ENCODE measurements around the gene CD82. TPM values are rescaled to one million over a fixed set of nuclear protein-coding genes. Genes with fewer than 3 reads are reported as not detected.
A peak's percentile ranks its signal among the peaks of the same experiment; 100 is the strongest.

Gene CD82
- total and polyA plus RNA-seq, 2 of the 8 experiments (the other 6 are each of a cell fraction or from before 2014, with no cell fraction given) = 7.9 to 10.3 TPM

DNA sequence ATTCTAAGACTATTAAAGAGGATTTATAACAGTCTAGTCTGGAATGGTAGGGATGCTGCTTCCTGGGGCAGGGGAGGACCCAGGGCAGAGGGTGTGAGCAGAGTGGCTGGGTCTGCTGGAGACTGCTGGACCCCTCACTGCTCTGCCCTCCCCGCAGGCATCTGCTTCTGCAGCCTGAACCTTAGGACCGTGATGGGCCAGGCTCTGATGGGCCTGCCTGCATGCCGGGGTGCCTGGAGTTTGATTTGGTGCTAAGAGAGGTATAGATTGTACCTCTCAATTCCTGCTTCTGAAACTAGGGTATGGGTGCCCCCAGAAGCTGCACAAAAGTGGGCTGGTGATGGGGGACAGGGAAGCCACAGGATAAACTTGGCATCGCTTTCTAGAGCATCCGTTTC is 54.9 kb downstream of the CD82 start:
- no peak overlapping the region for H2BK5ac ChIP-seq (ENCODE audit: low read depth, low read length)
- TF ChIP-seq SIX5 (IDR thresholded peaks at IDR 0.05; ENCODE audit: low read depth, low read length) (no peak), SAP30 (IDR thresholded peaks at IDR 0.05; ENCODE audit: insufficient read depth, insufficient replicate concordance, low read length) (no peak), CHD1 (IDR thresholded peaks at IDR 0.05; ENCODE audit: low read depth, low read length) (no peak), SIN3A (conservative IDR thresholded peaks at IDR 0.05 in 1 of 2, IDR thresholded peaks at IDR 0.05 in 1 of 2; ENCODE audit: low read depth in 1 of 2, low read length in 2 of 2) (no peak), SIRT6 (IDR thresholded peaks at IDR 0.05; ENCODE audit: low read length) (no peak), EGR1 (IDR thresholded peaks at IDR 0.05; ENCODE audit: borderline replicate concordance, low read depth, low read length) (no peak), RXRA (IDR thresholded peaks at IDR 0.05; ENCODE audit: insufficient read depth, low read depth, low read length) (no peak), HDAC2 (IDR thresholded peaks at IDR 0.05; ENCODE audit: borderline replicate concordance in 1 of 2, low read depth in 2 of 2, low read length in 2 of 2) (no peak), KDM1A (IDR thresholded peaks at IDR 0.05; ENCODE audit: borderline replicate concordance, low read length) (no peak), NANOG (IDR thresholded peaks at IDR 0.05; ENCODE audit: insufficient read depth, low read depth, low read length, poor library complexity, severe bottlenecking) (no peak)
- TF ChIP-seq, protein P1, sequence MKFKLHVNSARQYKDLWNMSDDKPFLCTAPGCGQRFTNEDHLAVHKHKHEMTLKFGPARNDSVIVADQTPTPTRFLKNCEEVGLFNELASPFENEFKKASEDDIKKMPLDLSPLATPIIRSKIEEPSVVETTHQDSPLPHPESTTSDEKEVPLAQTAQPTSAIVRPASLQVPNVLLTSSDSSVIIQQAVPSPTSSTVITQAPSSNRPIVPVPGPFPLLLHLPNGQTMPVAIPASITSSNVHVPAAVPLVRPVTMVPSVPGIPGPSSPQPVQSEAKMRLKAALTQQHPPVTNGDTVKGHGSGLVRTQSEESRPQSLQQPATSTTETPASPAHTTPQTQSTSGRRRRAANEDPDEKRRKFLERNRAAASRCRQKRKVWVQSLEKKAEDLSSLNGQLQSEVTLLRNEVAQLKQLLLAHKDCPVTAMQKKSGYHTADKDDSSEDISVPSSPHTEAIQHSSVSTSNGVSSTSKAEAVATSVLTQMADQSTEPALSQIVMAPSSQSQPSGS (IDR thresholded peaks at IDR 0.05; ENCODE audit: low read length) = no peak
- H4K20me1 ChIP-seq (replicated peaks in 1 of 2; ENCODE audit: control insufficient read depth in 1 of 2, insufficient read depth in 2 of 2, low read length in 2 of 2) = no peaks in the 10 kb centered on the region
- H3K27ac ChIP-seq (ENCODE audit: low read depth, low read length) = no peak overlapping the region
- no peak overlapping the region for H3K14ac ChIP-seq (ENCODE audit: insufficient read length)
- no peak overlapping the region for H3K4ac ChIP-seq (replicated peaks; ENCODE audit: insufficient read length, low read depth, low read length)
- FAIRE-seq (no peak), DNase-seq (ENCODE audit: low read depth in 1 of 2, low spot score in 2 of 2) (peak in 1 of 2 experiments; percentile 35)
- H2BK120ac ChIP-seq (replicated peaks; ENCODE audit: low read depth, low read length) = no peak overlapping the region
- no peaks in the 10 kb centered on the region for H3K9me3 ChIP-seq (ENCODE audit: insufficient read depth in 2 of 2, low read depth in 1 of 2, low read length in 1 of 2)
- H2BK15ac ChIP-seq (ENCODE audit: low read length) = no peak overlapping the region
- peaks cover 0 to 7% (median under 1%) of the 10 kb centered on the region in 4 experiments; a peak in 3 of 7 replicates for H3K4me1 ChIP-seq (replicated peaks in 1 of 4; ENCODE audit: control insufficient read depth in 3 of 4, insufficient read depth in 4 of 4, low read length in 3 of 4)
- H3K9ac ChIP-seq (replicated peaks in 1 of 4; ENCODE audit: extremely low read depth in 1 of 4, low read depth in 3 of 4, low read length in 3 of 4) = no peak overlapping the region
- ChIA-PET POLR2A (ENCODE audit: partially characterized antibody) (interaction anchor here (1.1 kb wide), 1 partner anchor 106 kb away, joined by 3 read pairs; no protein-coding TSS in a partner anchor), CTCF (ENCODE audit: partially characterized antibody) (interaction anchor here (0.5 to 8.8 kb wide), 36 partner anchors 7 to 485 kb away, joined by 3 to 162 read pairs (median 6); partner anchors contain the start of gene TSPAN18)
- no peak overlapping the region for H2BK20ac ChIP-seq (ENCODE audit: low read length)
- H3K36me3 ChIP-seq (ENCODE audit: control insufficient read depth in 2 of 4, insufficient read depth in 4 of 4, low read length in 3 of 4) = no peaks in the 10 kb centered on the region
- H4K91ac ChIP-seq (replicated peaks; ENCODE audit: insufficient read length, low read length) = no peak overlapping the region
- no peak overlapping the region for H3K56ac ChIP-seq (replicated peaks; ENCODE audit: insufficient read length, low read depth, low read length)
- no peaks in the 10 kb centered on the region for H3K79me2 ChIP-seq (ENCODE audit: control insufficient read depth in 1 of 2, insufficient read depth in 2 of 2, low read length in 2 of 2)
- no peak overlapping the region for H2AFZ ChIP-seq (ENCODE audit: low read length)
- 0 out of 2 replicates have a peak overlapping the region, but pooled peaks have one; percentile 43 for H2BK12ac ChIP-seq (ENCODE audit: low read depth, low read length)
- WGBS, 2 experiments (ENCODE audit: extremely low coverage in 1 of 2, insufficient coverage in 1 of 2, insufficient read length in 1 of 2, insufficient replicate concordance in 2 of 2, low coverage in 1 of 2, low lambda C conversion rate in 2 of 2, missing lambda C conversion rate in 1 of 2) = 85% methylated on average over 5 of the region's 5 CpGs; no CpG with 5 or more reads in 1 of the 2 experiments
- no peaks in the 10 kb centered on the region for H3K79me1 ChIP-seq (ENCODE audit: low read depth, low read length)
- H3K23me2 ChIP-seq (ENCODE audit: low read depth, low read length) = no peaks in the 10 kb centered on the region
- H3K23ac ChIP-seq (ENCODE audit: insufficient read length) = no peak overlapping the region
- no peak overlapping the region for H3K4me3 ChIP-seq (ENCODE audit: extremely low read depth in 1 of 4, insufficient read depth in 2 of 4, low read depth in 3 of 4, low read length in 4 of 4)
- no peak overlapping the region; a peak in 1 of 4 replicates for H3K4me2 ChIP-seq (ENCODE audit: insufficient read depth in 1 of 2, low read depth in 2 of 2, low read length in 2 of 2)
- no peak overlapping the region for H4K8ac ChIP-seq (ENCODE audit: extremely low read depth, insufficient read depth, low read length)
- no peak overlapping the region for H3K18ac ChIP-seq (ENCODE audit: extremely low read depth, low read length)
- no peak overlapping the region for H2AK5ac ChIP-seq (ENCODE audit: low read depth, low read length)
- no peak overlapping the region for H4K5ac ChIP-seq (ENCODE audit: insufficient read length, low read depth, low read length)
- H3K27me3 ChIP-seq (replicated peaks in 1 of 4; ENCODE audit: control insufficient read depth in 3 of 4, extremely low read depth in 1 of 4, insufficient read depth in 3 of 4, low read length in 3 of 4) = peaks cover 0 to 9% (median 7%) of the 10 kb centered on the region in 4 experiments; a peak in 4 of 7 replicates
